Osteoblast (primary cell): Measurements from ENCODE around the gene SLC27A4. TPM values are rescaled to one million over a fixed set of nuclear protein-coding genes. Genes with fewer than 3 reads are reported as not detected.
A peak's percentile ranks its signal among the peaks of the same experiment; 100 is the strongest.
"Not testable (repeated sequence)": the region's sequence is repeated elsewhere in the genome, so short reads cannot be mapped to it uniquely, and the experiment has no call there.

Source experiments
- DNase-seq: peaks from one replicate; pipeline ENCODE4 v3.0.0; 2011; ENCODE audit warnings: low spot score, mixed read lengths; ENCODE audit not compliant: insufficient read length; ENCODE audit errors: missing footprints
- H2AFZ ChIP-seq: 2 replicates; pipeline ENCODE4 v1.6.0; 2011; ENCODE audit warnings: mild to moderate bottlenecking, low read length
- H3K27ac ChIP-seq: 2 replicates; pipeline ENCODE4 v1.5.1; 2011; ENCODE audit warnings: mild to moderate bottlenecking, low read depth, low read length, moderate library complexity
- H3K27me3 ChIP-seq: 2 replicates; pipeline ENCODE4 v1.6.0; 2012; ENCODE audit warnings: mild to moderate bottlenecking, control low read depth, inconsistent platforms, low read length, moderate library complexity; ENCODE audit not compliant: insufficient read depth
- H3K36me3 ChIP-seq: 2 replicates; pipeline ENCODE4 v1.5.1; 2011; ENCODE audit warnings: mild to moderate bottlenecking, low read length, control low read depth, moderate library complexity; ENCODE audit not compliant: insufficient read depth
- H3K4me1 ChIP-seq: 2 replicates; pipeline ENCODE4 v1.5.1; 2011; ENCODE audit warnings: mild to moderate bottlenecking, low read length, control low read depth, moderate library complexity; ENCODE audit not compliant: insufficient read depth
- H3K4me2 ChIP-seq: 2 replicates; pipeline ENCODE4 v1.6.0; 2011; ENCODE audit warnings: mild to moderate bottlenecking, low read length; ENCODE audit not compliant: insufficient read depth
- H3K4me3 ChIP-seq: fragments of 200-600 bp; sonication (generic); 3 replicates; pipeline ENCODE4 v1.5.1; 2012; ENCODE audit warnings: mild to moderate bottlenecking, low read length, inconsistent platforms; ENCODE audit not compliant: insufficient read depth
- H3K79me2 ChIP-seq: 2 replicates; pipeline ENCODE4 v1.6.0; 2012; ENCODE audit warnings: mild to moderate bottlenecking, low read length, control low read depth, inconsistent platforms; ENCODE audit not compliant: insufficient read depth
- H3K9me3 ChIP-seq: 2 replicates; pipeline ENCODE4 v1.5.1; 2011; ENCODE audit warnings: low read depth, low read length, control low read depth
- H4K20me1 ChIP-seq: 2 replicates; pipeline ENCODE4 v1.6.0; 2012; ENCODE audit warnings: mild to moderate bottlenecking, low read length, control low read depth; ENCODE audit not compliant: insufficient read depth
- total RNA-seq: library from RNA; depleted of rRNA; stranded (reverse); fragments of >200 nt; gene quantifications from 2 replicates; pipeline ENCODE4 v1.2.3, GENCODE V29; 2012
- TF ChIP-seq, protein P1 (sequence below): IDR thresholded peaks from 2 replicates; pipeline ENCODE4 v1.5.1; 2011; ENCODE audit warnings: mild to moderate bottlenecking, low read depth, low read length, moderate library complexity; ENCODE audit errors: extremely low read depth

Gene SLC27A4
- total RNA-seq, 1 donor = 21.4 TPM

DNA sequence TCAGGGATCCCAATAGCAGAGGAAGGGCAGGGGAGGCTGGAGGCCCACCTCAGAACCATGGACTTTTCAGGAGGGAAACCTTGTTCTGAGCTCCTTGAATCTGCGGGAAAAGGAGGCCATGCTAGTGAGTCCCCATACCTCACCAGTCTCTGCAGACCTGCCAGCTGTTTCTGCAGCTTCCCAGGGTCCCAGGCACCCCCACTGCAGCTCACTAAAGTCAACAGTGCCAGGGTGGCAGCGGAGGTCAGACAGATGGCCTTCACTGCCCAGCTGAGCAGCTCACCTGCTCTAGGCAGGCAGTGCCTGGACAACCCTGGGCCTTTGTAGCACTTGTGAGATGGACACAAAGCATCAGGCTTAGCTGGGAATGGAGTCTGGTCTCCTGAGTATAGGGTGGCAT lies 4.4 kb upstream of the SLC27A4 start:
- Histone ChIP-seq H3K27ac (no peak overlapping the region), H3K4me3 (no peak overlapping the region), H4K20me1 (no peaks in the 10 kb centered on the region), H3K4me1 (peaks cover 4% of the 10 kb centered on the region), H3K79me2 (peaks cover 2% of the 10 kb centered on the region), H3K27me3 (no peaks in the 10 kb centered on the region), H3K36me3 (peaks cover 19% of the 10 kb centered on the region), H3K9me3 (no peaks in the 10 kb centered on the region), H3K4me2 (no peak overlapping the region), H2AFZ (no peak overlapping the region)
- DNase-seq = peak; percentile 35
- TF ChIP-seq, protein P1, sequence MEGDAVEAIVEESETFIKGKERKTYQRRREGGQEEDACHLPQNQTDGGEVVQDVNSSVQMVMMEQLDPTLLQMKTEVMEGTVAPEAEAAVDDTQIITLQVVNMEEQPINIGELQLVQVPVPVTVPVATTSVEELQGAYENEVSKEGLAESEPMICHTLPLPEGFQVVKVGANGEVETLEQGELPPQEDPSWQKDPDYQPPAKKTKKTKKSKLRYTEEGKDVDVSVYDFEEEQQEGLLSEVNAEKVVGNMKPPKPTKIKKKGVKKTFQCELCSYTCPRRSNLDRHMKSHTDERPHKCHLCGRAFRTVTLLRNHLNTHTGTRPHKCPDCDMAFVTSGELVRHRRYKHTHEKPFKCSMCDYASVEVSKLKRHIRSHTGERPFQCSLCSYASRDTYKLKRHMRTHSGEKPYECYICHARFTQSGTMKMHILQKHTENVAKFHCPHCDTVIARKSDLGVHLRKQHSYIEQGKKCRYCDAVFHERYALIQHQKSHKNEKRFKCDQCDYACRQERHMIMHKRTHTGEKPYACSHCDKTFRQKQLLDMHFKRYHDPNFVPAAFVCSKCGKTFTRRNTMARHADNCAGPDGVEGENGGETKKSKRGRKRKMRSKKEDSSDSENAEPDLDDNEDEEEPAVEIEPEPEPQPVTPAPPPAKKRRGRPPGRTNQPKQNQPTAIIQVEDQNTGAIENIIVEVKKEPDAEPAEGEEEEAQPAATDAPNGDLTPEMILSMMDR = no peak

DNA sequence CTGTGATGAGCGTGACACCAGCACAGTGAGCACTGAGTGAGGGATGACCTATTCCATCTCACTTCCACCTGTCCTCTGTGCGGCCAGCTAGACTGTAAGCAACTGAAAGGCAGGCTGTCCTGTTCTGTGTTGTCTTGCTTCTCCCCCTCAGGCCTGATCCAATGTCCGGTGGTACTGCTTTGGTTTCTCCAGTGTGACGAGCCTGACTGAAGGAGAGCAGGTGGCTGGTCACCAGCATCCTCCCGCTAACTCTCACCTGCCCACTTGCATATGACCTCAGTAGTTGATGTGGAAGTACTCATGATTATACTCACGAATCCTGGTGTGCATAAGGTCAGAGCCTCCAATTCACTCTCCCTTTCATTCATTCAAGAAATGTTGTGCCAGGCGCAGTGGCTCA lies 2.4 kb upstream of the SLC27A4 start:
- peak; percentile 36 for DNase-seq
- Histone ChIP-seq H3K4me1 (peaks cover 11% of the 10 kb centered on the region), H3K79me2 (peaks cover 5% of the 10 kb centered on the region), H2AFZ (no peak overlapping the region), H4K20me1 (no peaks in the 10 kb centered on the region), H3K9me3 (no peaks in the 10 kb centered on the region), H3K36me3 (peaks cover 13% of the 10 kb centered on the region), H3K27me3 (no peaks in the 10 kb centered on the region), H3K27ac (no peak overlapping the region), H3K4me3 (no peak overlapping the region), H3K4me2 (no peak overlapping the region)
- TF ChIP-seq, protein P1 = no peak

DNA sequence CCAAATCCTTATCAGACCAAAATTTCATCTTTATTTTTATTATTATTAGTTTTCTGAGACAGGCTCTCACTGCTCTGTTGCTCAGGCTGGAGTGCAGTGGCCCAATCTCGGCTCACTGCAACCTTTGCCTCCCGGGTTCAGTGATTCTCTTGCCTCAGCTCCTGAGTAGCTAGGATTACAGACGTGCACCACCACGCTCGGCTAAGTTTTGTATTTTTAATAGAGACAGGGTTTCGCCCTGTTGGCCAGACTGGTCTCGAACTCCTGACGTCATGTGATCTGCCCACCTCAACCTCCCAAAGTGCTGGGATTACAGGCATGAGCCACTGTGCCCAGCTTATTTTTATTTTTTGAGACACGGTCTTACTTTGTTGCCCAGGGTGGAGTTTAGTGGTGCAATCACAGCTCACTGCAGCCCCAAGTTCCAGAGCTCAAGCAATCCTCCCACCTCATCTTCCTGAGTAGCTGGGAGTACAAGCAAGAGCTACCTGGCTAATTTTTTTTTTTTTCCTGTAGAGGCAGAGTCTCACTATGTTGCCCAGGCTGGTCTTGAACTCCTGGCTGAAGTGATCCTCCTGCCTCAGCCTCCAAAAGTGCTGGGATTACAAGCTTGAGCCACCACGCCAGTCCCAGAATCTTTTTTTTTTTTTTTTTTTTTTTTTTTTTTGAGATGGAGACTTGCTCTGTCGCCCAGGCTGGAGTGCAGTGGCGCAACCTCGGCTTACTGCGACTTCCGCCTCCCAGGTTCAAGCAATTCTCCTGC lies 1.3 kb upstream of the SLC27A4 start:
- H3K27ac ChIP-seq, H3K4me2 ChIP-seq, H3K79me2 ChIP-seq, H3K4me3 ChIP-seq, DNase-seq, H3K9me3 ChIP-seq, H2AFZ ChIP-seq, H3K27me3 ChIP-seq, H4K20me1 ChIP-seq: not testable (repeated sequence)
- Histone ChIP-seq H3K4me1 (peaks cover 11% of the 10 kb centered on the region), H3K36me3 (peaks cover 12% of the 10 kb centered on the region)

DNA sequence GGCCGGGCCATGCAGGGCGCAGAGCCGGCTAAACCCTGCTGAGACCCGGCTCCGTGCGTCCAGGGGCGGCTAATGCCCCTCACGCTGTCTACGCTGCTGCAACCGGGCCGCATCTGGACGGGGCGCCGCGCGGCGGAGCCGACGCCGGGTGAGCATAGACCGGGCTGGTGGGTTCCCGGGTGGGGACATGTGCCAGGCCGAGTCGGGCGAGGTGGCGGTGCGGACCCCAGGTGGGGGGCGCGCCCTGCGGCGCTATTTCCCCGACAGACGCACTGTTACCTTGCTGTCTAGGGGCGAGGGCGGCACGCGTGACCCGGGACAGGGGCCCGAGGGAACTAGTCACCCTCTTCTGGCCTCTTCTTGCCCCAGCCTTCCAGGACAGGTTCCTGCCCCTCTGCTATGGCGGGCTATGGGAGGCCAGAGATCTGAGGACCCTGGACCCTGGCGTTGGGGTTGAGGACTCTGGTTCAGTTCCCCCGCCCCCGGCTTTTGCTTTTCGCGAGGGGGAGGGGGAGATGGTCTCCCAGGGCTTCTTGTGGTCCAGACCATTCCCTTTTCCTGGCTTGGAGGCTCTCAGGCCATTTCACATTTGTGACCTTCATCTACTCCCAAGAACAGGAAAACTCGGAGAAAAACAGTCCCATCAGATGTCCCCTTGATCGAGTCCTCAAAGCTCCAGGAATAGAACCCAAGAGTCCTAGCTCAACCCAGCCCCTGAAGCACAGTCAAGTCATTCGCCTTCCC lies 536 bp downstream of the SLC27A4 start:
- Histone ChIP-seq H3K27me3 (no peaks in the 10 kb centered on the region), H3K79me2 (peaks cover 5% of the 10 kb centered on the region), H3K4me3 (peak overlapping the region; percentile 87), H2AFZ (peak overlapping the region; percentile 65), H4K20me1 (no peaks in the 10 kb centered on the region), H3K27ac (peak overlapping the region; percentile 37), H3K4me1 (peaks cover 11% of the 10 kb centered on the region), H3K36me3 (peaks cover 27% of the 10 kb centered on the region), H3K4me2 (peak overlapping the region; percentile 83), H3K9me3 (no peaks in the 10 kb centered on the region)
- TF ChIP-seq, protein P1 = no peak
- no peak for DNase-seq
